GM21367 (cell line): Measurements from ENCODE around the gene PDRG1.
"Not testable (repeated sequence)": the region's sequence is repeated elsewhere in the genome, so short reads cannot be mapped to it uniquely, and the experiment has no call there.

Experiments
- ATAC-seq: cut with Tn5 transposase; IDR thresholded peaks from one replicate; pipeline ENCODE4 v1.9.1; 2021; ENCODE audit not compliant: unreplicated experiment

PDRG1 gene

DNA sequence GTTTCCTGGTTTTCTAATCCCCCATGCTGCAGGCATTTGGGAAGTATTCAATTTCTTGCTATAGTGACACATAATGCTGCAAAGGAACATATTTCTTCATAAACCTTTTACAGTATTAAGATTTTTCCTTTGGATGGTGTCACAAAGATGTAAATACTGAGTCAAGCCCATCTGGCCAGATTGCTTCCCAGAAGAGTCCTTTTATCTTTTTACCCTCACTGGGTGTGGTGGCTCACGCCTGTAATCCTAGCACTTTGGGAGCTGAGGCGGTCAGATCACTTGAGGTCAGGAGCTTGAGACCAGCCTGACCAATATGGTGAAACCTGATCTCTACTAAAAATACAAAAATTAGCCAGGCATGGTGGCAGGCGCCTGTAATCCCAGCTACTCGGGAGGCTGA is 22.2 kb downstream of the PDRG1 start:
- ATAC-seq = not testable (repeated sequence)

DNA sequence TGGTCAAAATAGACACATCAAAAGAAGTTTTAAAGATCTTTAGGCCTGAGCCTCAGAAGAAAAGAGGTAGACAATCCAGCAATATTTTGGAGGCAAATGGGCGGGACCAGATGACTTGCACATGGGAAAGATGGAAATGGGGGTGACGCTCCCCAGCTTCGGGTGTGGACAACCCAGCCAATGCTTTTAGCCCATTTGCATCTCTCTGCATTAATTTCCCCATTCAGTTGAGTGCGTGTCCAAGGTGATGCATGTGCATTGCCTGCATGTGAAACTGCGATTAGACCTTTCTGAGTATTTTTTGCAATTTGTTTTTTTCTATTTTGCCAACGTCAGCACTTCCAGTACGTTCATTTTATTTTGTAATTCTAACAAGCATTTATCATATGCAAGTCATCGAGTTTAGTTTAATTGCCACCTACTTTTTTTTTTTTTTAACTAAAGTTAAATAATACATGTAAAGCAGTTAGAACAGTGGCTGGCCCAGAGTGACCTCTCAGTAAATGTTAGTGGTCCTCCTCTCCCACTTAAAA is 24.2 kb downstream of the PDRG1 start:
- no peak for ATAC-seq

DNA sequence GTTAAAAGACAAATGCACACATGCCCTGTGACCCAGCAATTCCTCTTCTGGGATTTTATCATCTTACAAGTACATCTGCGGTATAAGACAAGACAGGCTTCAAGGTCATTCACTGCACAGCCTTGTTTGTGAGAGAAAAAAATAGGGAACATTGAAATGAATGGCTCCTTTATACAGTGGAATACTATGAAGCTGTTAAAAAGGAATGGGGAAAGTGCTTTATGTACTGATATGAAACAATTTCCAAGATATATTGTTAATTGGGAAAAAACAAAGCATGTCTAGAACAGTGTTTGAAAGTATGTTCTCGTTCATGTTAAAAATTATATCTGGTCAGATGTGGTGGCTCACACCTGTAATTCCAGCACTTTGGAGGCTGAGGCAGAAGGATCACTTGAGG is 25.4 kb downstream of the PDRG1 start:
- no peak for ATAC-seq

DNA sequence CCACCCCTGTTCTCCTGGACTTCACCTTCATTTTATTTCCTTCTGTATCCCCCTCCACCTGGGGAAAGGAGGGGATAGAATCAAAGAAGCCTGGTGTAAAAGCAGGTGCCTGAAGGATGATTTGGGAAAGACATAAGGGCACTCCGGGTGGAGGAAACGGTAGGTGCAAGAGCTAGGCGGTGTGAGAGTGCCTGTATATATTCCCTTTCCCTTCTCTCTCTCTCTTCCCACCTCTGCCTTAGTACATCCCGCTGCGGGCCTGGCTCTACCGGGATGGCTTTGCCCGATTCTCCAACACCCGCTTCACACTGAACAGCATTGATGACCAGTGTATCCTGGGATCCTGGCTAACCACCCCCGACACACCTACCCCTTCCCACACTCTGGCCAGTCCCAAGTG is 26.2 kb downstream of the PDRG1 start:
- no peak for ATAC-seq

DNA sequence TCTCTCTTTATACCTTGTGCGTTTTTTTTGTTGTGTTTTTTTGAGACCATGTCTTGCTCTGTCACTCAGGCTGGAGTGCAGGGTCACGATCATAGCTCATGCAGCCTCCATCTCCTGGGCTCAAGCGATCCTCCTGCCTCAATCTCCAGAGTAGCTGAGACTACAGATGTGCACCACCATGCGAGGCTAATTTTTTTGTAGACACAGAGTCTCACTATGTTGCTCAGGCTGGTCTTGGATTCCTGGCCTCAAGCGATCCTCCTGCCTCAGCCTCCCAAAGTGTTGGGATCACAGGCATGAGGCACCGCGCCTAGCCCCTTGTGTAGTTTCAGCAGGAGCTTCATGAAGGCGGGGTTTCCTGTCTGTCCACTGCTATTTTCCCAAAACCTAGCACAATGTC is 27.3 kb downstream of the PDRG1 start:
- no peak for ATAC-seq

DNA sequence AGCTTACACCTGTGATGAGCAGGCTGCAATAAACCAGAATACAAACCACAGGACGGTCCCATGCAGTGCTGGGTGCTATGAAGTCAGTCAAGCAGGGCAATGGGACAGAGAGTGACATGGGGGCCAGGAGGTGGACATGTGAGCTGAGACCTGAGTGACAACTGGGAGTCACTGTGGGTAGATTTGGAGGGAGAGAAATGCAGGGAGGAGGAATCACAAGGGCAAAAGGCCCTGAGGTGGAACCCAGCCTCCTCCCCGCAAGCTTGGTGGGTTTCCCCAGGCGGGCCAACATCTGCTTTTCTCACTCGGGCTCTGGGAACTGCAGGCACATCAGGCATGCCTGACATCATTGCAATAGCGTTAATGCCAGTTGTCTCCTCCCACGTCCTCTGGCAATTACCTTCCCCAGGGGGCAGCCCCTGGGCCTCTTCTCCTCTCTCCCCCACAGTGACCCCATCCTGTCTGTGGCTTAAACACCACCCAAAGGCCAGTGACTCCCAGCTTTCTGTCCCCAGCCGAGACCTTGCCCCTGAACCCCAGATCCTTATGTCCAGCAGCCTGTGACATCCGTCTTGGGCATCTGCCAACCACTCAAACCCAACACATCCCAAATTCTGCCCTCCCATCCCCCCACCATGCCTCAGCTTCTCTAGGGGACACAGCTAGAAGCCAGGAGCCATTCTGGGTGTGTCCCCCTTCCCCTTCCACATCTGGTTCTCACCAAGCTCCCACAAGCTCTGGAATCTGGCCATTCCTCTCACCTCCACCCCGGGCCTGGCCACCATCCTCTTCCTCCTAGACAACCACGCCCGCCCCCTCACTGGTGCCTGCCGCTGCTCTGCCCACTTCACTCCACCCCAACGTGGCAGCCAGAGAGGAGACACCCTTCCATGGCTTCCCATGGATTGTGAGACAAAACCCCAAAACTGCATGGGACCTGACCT is 28.2 kb downstream of the PDRG1 start:
- ATAC-seq = no peak

DNA sequence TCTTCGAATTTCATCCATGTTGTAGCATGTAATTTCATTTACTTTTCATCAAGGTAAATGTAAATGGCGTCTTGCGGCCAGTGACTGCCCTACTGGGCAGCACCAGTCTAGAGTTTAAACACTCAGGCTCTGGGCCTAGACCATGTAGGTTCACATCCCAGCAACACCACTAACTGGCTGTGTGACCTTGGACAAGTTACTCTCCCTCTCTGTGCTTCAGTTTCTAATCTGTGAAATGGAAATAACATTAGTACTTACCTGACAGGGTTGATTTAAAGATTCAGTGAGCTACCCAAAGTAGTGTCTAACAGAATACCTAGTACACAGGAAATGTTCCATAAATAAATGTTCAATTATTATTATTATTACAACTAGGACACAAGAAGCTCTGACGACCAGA is 29.3 kb downstream of the PDRG1 start:
- ATAC-seq = no peak

DNA sequence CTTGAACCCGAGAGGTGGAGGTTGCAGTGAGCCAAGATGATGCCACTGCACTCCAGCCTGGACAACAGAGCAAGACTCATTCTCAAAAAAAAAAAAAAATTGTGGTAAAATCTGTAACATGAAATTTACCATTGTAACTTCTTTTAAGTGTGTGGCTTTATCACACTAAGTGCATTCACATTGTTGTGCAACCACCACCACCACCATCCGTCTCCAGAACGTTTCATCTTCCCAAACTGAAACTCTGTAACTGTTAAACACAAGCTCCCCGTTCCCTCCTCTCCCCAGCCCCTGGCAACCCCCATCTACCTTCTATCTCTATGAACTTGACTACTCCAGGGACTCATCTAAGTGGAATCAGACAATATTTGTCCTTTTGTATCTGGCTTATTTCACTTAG is 29.7 kb downstream of the PDRG1 start:
- ATAC-seq = no peak

DNA sequence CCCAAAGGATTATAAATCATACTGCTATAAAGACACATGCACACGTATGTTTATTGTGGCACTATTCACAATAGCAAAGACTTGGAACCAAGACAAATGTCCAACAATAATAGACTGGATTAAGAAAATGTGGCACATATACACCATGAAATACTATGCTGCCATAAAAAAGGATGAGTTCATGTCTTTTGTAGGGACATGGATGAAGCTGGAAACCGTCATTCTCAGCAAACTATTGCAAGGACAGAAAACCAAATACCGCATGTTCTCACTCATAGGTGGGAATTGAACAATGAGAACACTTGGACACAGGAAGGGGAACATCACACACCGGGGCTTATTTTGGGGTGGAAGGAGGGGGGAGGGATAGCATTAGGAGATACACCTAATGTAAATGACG is 30.4 kb downstream of the PDRG1 start:
- not testable (repeated sequence) for ATAC-seq

DNA sequence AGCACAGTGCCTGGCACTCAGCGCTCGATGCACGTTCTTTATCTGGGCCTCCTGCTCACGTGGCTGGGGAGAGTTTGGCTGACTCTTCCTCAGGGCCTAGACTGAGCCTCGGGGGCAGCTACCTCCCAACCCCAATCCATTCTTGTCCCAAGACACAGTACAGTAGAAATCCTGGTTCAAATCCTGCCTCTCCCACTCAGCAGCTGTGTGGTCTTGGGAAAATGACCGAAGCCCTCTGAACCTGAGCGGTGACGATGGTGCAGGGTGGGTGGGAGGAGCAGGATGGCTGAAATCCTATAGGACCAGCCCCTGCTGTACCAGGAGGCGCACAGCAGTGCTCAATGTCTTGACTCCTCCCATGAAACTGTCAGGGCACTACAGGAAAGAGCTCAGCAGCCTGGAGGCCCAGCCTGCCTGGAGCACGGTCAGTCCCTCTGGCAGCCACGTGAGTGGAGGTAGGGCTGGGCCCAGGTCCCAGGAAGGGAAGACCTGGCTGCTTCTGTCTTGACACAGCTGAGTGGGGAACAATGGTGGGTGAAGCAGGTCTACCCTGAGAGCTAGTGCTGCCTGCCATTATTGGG is 31.5 kb downstream of the PDRG1 start:
- no peak for ATAC-seq

DNA sequence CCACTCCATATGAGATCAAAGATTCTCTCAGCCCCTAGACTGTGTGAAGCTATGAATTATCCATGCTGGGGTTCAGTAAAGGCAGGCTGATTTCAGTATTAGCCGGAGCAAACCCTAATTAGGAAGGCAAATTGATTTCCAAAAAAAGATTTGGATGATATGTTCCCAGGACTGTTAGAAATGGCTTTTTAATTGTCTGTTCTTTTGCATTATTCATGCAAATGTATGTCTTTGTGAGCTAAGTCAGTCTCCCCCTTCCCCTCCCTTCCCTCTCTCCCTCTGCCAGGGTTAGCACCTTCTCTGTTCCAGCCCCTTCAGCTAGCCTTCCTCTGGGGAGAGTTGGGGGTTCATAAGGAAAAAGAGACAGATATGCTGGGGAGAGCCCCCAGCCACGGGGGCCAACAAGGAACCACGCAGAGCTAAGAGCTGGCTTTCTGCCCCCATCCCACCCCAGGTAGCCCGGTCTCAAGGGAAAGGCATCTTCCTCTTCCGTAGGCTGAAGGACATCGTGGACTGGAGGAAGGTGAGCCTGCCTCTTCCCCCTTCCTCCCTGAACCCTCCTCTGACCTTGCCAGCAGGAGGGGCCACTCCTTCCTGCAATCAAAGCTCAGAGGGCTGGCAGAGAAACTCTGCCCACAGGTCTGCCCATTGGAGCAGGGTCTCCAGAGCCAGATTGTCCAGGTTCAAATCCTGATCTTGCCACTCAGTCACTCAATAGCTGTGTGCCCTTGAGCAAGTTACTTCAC is 32.3 kb downstream of the PDRG1 start:
- no peak for ATAC-seq

DNA sequence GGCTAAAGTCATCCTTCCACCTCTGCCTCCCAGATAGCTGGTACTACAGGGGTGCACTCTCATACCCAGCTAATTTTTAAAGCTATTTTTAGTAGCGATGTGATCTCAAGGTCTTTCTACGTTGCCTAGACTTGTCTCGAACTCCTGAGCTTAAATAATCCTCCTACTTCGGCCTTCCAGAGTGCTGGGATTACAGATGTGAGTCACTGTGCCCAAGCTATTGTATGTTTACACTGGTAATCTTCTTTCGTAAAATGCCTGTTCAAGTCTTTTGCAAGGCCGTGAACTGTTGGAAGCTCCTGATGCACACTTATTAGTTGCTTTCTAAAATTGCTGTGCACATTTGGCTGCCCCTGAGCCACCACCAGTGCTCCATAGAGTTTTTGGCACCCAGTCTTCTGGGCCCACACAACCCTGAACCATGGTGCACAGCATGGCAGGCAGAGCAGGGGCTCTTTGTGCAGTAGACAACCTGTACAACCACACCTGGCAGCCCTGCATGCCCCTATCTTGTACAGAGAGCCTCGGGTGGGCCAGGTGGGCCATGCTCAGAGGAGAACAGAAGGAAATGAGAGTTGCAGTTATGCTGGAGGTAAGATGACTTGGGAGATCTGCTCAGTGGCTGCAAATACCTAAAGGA is 33.3 kb downstream of the PDRG1 start:
- ATAC-seq = no peak

DNA sequence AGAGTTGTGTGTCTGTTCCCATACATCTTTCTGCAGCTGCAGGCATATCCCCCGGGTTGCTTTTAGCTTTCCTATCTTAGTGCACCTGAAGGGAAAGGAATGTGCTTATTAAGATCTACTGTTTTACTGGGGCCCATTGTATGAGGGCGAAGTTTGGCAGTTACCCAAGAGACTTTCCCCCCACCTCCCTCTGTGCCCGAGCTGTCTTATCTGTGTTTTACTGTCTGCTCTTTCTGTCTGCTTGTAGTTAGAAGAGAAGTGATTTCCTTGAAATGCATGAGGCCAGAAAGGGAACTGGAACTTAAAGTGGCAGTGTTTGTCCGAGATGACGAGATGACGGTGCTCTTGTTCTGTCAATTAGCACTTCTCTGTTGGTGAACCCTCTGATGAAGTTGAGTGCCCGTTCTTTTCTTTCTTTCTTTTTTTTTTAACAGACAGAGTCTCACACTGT is 33.9 kb downstream of the PDRG1 start:
- ATAC-seq = not testable (repeated sequence)

DNA sequence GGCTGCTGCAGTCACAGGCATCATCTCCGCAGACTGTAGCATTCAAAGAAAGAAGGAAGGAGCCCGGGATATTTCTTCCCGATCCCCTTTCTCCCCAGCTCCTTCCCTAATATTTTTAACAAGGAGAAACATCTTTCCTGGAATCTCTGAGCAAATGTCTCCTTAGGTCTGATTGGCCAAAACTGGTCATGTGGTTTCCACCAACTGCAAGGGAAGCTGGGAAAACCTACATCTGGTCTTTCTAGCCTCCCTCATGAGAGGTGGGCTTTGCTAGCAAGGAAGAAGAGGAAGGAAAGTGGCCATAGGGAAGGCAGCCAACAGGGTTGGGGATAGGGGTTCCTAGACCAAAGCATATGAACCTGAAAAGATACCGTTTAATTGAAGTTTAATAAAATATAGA is 35.1 kb downstream of the PDRG1 start:
- ATAC-seq = no peak

DNA sequence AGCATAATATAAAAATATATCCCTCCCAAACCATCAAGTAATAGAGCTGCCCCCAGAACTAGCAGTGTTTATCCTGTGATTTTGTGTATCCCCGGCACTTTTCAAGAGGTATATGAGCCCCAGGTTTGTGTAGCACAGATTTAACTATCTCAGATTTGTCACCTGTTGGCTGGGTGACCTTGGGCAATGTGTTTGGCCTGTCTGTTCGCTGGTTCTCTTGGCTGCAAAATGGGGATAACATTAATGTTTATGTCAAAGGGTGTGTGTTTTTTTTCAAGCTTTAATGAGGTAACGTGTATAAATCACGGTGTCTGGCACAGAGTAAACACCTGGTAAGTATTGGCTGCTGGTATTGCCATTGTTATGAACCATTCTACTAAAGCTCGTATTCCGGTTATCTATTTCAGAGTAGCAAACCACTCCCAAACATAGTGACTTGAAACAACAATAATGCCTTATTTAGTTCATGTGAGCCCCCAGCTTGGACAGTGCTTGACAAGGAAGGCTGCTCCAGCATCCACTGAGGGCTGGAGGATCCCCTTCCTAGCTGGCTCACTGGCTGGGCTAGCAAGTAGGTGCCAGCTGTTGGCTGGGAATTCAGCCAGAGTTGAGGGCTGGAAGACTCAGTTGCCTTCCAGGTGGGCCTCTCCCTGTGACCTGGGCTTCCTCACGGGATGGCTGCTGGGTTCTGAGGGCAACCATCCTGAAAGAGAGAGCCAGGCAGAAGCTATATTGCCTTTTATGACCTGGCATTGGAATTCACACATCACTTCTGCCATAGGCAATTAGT is 36.2 kb downstream of the PDRG1 start:
- ATAC-seq = no peak

DNA sequence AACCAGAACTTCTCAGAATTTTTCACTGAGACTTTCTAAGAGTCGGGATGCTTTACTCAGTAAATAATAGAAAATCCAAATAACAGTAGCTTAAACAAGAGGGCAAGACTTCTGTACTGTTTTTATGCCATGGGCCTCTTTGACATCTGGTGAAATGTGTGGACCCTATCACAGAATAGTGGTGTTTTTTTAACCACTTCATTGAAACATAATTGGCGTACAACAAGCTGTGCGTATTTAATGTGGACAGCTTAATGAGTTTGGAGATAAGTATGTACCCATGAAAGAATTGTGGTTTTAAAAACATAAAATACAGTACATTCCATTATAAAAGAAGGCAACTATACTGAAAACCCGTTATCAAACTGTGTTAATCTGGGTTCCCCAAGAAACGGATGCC is 37.7 kb downstream of the PDRG1 start:
- no peak for ATAC-seq

DNA sequence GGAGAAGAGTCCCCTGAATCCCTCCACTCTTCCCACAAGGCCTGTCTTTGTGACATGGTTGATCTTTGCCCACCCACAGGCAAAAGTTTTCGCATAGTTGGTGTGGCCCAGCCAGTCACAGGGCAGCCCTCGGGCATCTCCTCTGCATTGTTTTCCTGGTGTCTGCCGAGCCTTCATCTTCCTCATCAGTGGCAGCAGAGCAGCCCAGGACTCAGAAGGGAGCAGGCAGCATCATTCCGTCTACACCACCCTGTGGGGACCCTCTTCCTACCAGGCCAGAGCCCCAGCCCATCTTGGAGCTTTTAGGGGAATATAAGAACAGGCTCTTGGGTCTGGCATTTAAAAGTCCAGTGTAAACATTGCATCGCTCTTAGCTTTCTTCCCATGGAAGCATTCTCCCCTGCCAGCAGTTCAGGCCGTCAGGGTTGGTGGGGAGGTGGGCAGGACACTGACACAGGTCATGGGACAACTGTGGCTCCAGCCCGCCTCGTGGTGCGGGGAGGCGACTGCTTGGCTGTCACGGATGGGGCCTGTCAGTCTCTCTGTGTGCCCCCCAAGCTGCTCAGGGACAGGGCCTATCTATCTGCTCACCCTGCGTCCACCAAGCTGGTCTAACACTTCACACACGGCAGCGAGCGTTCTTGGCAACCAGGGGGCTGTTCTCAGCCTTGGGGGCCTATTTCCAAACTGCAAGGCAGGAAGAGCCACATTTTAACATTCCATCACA is 38.3 kb downstream of the PDRG1 start:
- no peak for ATAC-seq

DNA sequence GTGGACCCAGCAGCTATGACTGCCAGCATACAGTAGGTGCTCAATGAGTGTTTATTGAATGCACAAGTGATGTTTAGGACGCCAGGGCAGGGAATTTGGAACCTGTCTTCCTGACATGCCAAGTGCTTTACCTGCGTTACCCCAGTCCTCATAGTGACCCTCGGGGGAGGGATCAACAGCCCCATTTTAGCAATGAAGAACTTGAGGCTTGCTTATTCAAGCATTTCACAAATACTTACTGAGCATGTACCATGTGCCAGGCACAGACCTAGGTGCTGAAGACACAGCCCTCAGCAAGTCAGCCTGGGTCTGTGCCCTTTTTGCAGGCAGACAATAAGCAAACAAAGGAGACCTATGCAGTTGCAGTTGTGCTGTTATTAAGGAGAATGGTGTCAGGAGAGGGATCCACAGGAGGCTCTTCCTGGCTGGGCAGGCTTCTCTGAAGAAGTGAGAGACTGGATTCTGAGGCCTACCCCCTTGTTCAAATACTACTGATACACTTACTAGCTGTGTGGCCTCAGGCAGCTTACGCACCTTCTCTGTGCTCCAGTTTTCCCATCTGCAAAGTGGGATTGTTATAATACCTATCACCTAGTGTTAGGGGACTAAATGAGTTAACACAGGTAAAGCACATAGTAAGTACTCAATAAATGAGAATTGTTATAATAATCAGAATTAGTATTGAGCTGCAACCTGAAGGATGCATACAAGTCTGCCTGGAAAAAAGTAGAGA is 41.6 kb downstream of the PDRG1 start:
- ATAC-seq = no peak
